H1 (cell line): ENCODE measurements around the gene FAM193A. TPM values are rescaled to one million over a fixed set of nuclear protein-coding genes. Genes with fewer than 3 reads are reported as not detected.

Experiments used
- CTCF ChIA-PET: fragments of 300-600 bp; sonication (Branson Sonifier 250); formaldehyde crosslinking; loops from one replicate; lab custom pipeline; 2021; ENCODE audit not compliant: partially characterized antibody; lab: Charles Lee
- POLR2A ChIA-PET: fragments of 300-600 bp; sonication (Branson Sonifier 250); formaldehyde crosslinking; loops from one replicate; lab custom pipeline; 2021; ENCODE audit warnings: inconsistent platforms; ENCODE audit not compliant: partially characterized antibody; lab: Charles Lee
- DNase-seq, 2 experiments: peaks; one replicate each; pipeline versions ENCODE4 v3.0.0 to v3.0.0-alpha.2; 2010 to 2022; ENCODE audit warnings: low spot score in 2 of 2, low read depth in 1 of 2, mixed read lengths in 1 of 2
- FAIRE-seq: peaks from 2 replicates; lab custom pipeline; 2011; peaks lifted over from hg19 to GRCh38; lab: Jason Lieb, UNC
- H2AFZ ChIP-seq: 2 replicates; pipeline ENCODE4 v1.8.1; 2012; ENCODE audit warnings: low read length, inconsistent platforms
- H2AK5ac ChIP-seq: 2 replicates; pipeline ENCODE4 v1.6.1; 2013; ENCODE audit warnings: low read depth, low read length
- H2BK120ac ChIP-seq: replicated peaks from 2 replicates; pipeline ENCODE3; 2013; ENCODE audit warnings: low read depth, low read length, inconsistent platforms
- H2BK12ac ChIP-seq: 2 replicates; pipeline ENCODE4 v1.6.1; 2013; ENCODE audit warnings: low read depth, low read length
- H2BK15ac ChIP-seq: 2 replicates; pipeline ENCODE4 v1.6.1; 2013; ENCODE audit warnings: low read length
- H2BK20ac ChIP-seq: 2 replicates; pipeline ENCODE4 v1.6.1; 2013; ENCODE audit warnings: low read length
- H2BK5ac ChIP-seq: 2 replicates; pipeline ENCODE4 v1.6.1; 2013; ENCODE audit warnings: low read depth, low read length
- H3K14ac ChIP-seq: 2 replicates; pipeline ENCODE4 v1.6.1; 2013; ENCODE audit warnings: inconsistent platforms; ENCODE audit not compliant: insufficient read length
- H3K18ac ChIP-seq: 2 replicates; pipeline ENCODE4 v1.6.1; 2013; ENCODE audit warnings: low read length; ENCODE audit errors: extremely low read depth
- H3K23ac ChIP-seq: 2 replicates; pipeline ENCODE4 v1.6.1; 2013; ENCODE audit warnings: inconsistent platforms; ENCODE audit not compliant: insufficient read length
- H3K23me2 ChIP-seq: 2 replicates; pipeline ENCODE4 v1.6.1; 2013; ENCODE audit warnings: low read depth, low read length
- H3K27ac ChIP-seq: 2 replicates; pipeline ENCODE4 v1.6.1; 2011; ENCODE audit warnings: low read depth, low read length, inconsistent platforms
- H3K27me3 ChIP-seq, 4 experiments: replicated peaks in 1 of 4; 1 replicate in 1 of 4; 2 replicates in 3 of 4; pipeline versions ENCODE4 v1.6.1 to v1.8.1; 2011 to 2013; ENCODE audit warnings: low read length in 3 of 4, mild to moderate bottlenecking in 3 of 4, inconsistent platforms in 2 of 4, mixed read lengths in 2 of 4, moderate library complexity in 1 of 4; ENCODE audit not compliant: control insufficient read depth in 3 of 4, insufficient read depth in 3 of 4; ENCODE audit errors: extremely low read depth in 1 of 4
- H3K36me3 ChIP-seq, 4 experiments: 2 replicates each; pipeline versions ENCODE4 v1.6.1 to v1.8.1; 2011 to 2013; ENCODE audit warnings: mild to moderate bottlenecking in 4 of 4, low read length in 3 of 4, moderate library complexity in 2 of 4, control low read depth in 1 of 4, inconsistent platforms in 1 of 4; ENCODE audit not compliant: insufficient read depth in 4 of 4, control insufficient read depth in 2 of 4
- H3K4ac ChIP-seq: replicated peaks from 2 replicates; pipeline ENCODE3; 2013; ENCODE audit warnings: low read length, low read depth, mixed read lengths, inconsistent platforms; ENCODE audit not compliant: insufficient read length
- H3K4me1 ChIP-seq, 4 experiments: replicated peaks in 1 of 4; 1 replicate in 1 of 4; 2 replicates in 3 of 4; pipeline versions ENCODE4 v1.6.1 to v1.8.1; 2011 to 2013; ENCODE audit warnings: low read length in 3 of 4, inconsistent platforms in 2 of 4, mixed read lengths in 1 of 4; ENCODE audit not compliant: insufficient read depth in 4 of 4, control insufficient read depth in 3 of 4
- H3K4me2 ChIP-seq, 2 experiments: 2 replicates each; pipeline versions ENCODE4 v1.6.1 to v1.8.1; 2011 to 2013; ENCODE audit warnings: low read depth in 2 of 2, low read length in 2 of 2, control low read depth in 1 of 2, inconsistent platforms in 1 of 2, mild to moderate bottlenecking in 1 of 2; ENCODE audit not compliant: insufficient read depth in 1 of 2
- H3K4me3 ChIP-seq, 4 experiments: fragments of 200-600, 300-600 bp in 1 of 4; sonication (generic), shearing (Covaris generic), sonication (Bioruptor Twin) in 1 of 4; 2 replicates each; pipeline versions ENCODE4 v1.5.1 to v1.8.1; 2011 to 2016; ENCODE audit warnings: low read length in 4 of 4, low read depth in 3 of 4, control low read depth in 2 of 4, inconsistent platforms in 2 of 4, mild to moderate bottlenecking in 2 of 4, mixed read lengths in 1 of 4, moderate library complexity in 1 of 4; ENCODE audit not compliant: insufficient read depth in 2 of 4; ENCODE audit errors: extremely low read depth in 1 of 4
- H3K56ac ChIP-seq: replicated peaks from 2 replicates; pipeline ENCODE3; 2013; ENCODE audit warnings: low read depth, mild to moderate bottlenecking, mixed read lengths, low read length, inconsistent platforms; ENCODE audit not compliant: insufficient read length
- H3K79me1 ChIP-seq: 2 replicates; pipeline ENCODE4 v1.6.1; 2013; ENCODE audit warnings: low read depth, low read length, control low read depth
- H3K79me2 ChIP-seq, 2 experiments: 2 replicates each; pipeline versions ENCODE4 v1.6.1 to v1.8.1; 2012 to 2013; ENCODE audit warnings: low read length in 2 of 2, mild to moderate bottlenecking in 2 of 2, inconsistent platforms in 1 of 2; ENCODE audit not compliant: insufficient read depth in 2 of 2, control insufficient read depth in 1 of 2
- H3K9ac ChIP-seq, 4 experiments: replicated peaks in 1 of 4; 1 replicate in 1 of 4; 2 replicates in 3 of 4; pipeline versions ENCODE4 v1.6.1 to v1.8.1; 2011 to 2013; ENCODE audit warnings: low read depth in 3 of 4, low read length in 3 of 4, control low read depth in 2 of 4, mild to moderate bottlenecking in 2 of 4, moderate library complexity in 2 of 4, inconsistent platforms in 1 of 4; ENCODE audit errors: extremely low read depth in 1 of 4
- H3K9me3 ChIP-seq, 2 experiments: 2 replicates each; pipeline versions ENCODE4 v1.6.1 to v1.8.1; 2012 to 2013; ENCODE audit warnings: mild to moderate bottlenecking in 2 of 2, moderate library complexity in 2 of 2, control low read depth in 1 of 2, inconsistent platforms in 1 of 2, low read depth in 1 of 2, low read length in 1 of 2, mixed read lengths in 1 of 2; ENCODE audit not compliant: insufficient read depth in 2 of 2
- H4K20me1 ChIP-seq, 2 experiments: replicated peaks in 1 of 2; 2 replicates each; pipeline versions ENCODE3 to v1.8.1; 2011 to 2013; ENCODE audit warnings: inconsistent platforms in 2 of 2, low read length in 2 of 2, mild to moderate bottlenecking in 1 of 2; ENCODE audit not compliant: insufficient read depth in 2 of 2, control insufficient read depth in 1 of 2
- H4K5ac ChIP-seq: 2 replicates; pipeline ENCODE4 v1.6.1; 2013; ENCODE audit warnings: low read length, low read depth, mixed read lengths, inconsistent platforms; ENCODE audit not compliant: insufficient read length
- H4K8ac ChIP-seq: 2 replicates; pipeline ENCODE4 v1.8.0; 2013; ENCODE audit warnings: mild to moderate bottlenecking, moderate library complexity, low read length, inconsistent platforms; ENCODE audit not compliant: insufficient read depth; ENCODE audit errors: extremely low read depth
- H4K91ac ChIP-seq: replicated peaks from 2 replicates; pipeline ENCODE3; 2013; ENCODE audit warnings: low read length, mixed read lengths, inconsistent platforms; ENCODE audit not compliant: insufficient read length
- CBX5 ChIP-seq: fragments of 300-800, 300-1000 bp; sonication (generic); IDR thresholded peaks from 2 replicates; pipeline ENCODE4 v1.7.1; 2016; ENCODE audit warnings: antibody characterized with exemption, low read length, low read depth
- E2F6 ChIP-seq: IDR thresholded peaks from 2 replicates; pipeline ENCODE4 v1.6.1; 2012; ENCODE audit warnings: inconsistent platforms
- TAF1 ChIP-seq: IDR thresholded peaks from 2 replicates; pipeline ENCODE4 v1.6.1; 2011; ENCODE audit warnings: mild to moderate bottlenecking, low read depth, low read length
- WGBS, 2 experiments: shearing (Covaris generic) in 1 of 2; methylation state at CpG; one replicate each; pipeline versions ENCODE4 v1.1.6 to v1.1.7; 2013 to 2015; ENCODE audit warnings: low lambda C conversion rate in 2 of 2, mixed read lengths in 2 of 2, inconsistent platforms in 1 of 2, low coverage in 1 of 2, missing lambda C conversion rate in 1 of 2; ENCODE audit not compliant: insufficient replicate concordance in 2 of 2, insufficient coverage in 1 of 2, insufficient read length in 1 of 2; ENCODE audit errors: extremely low coverage in 1 of 2, missing lambda C conversion rate in 1 of 2; 5-methylcytosine and 5-hydroxymethylcytosine counted together
- polyA plus RNA-seq, 7 experiments: library from polyadenylated mRNA; depleted of rRNA in 3 of 7; stranded (reverse) in 5 of 7; unstranded in 2 of 7; fragments of >200 nt in 5 of 7; fragments of 200-250 nt in 2 of 7; gene quantifications; 1 replicate in 5 of 7; 2 replicates in 1 of 7; 4 replicates in 1 of 7; pipeline versions ENCODE4 v1.2.1 to v1.2.3, GENCODE V29; 2011 to 2013; ENCODE audit warnings: missing spikeins in 2 of 7, mixed read lengths in 2 of 7
- total RNA-seq: library from RNA; stranded (reverse); fragmentation: NEBNext Ultra II Directional; extraction: Animal tissue kit (Norgen Biotek cat#: 25700); gene quantifications from 2 replicates; pipeline ENCODE4 v1.2.1, GENCODE V29; 2021

Gene FAM193A
- total and polyA plus RNA-seq, 2 of the 8 experiments (the other 6 are each of a cell fraction or from before 2014, with no cell fraction given): 8.7 to 26.2 TPM

GRCh38 chr4:2697995-2698414, 161.6 kb downstream of the FAM193A start:
- no peak for DNase-seq
- no peak for FAIRE-seq

More at GRCh38 chr4:2697995-2698414, 161.6 kb downstream of the FAM193A start:
- H3K27me3 ChIP-seq: no peaks in the 10 kb centered on the region
- no peak overlapping the region for H4K5ac ChIP-seq
- H2AK5ac ChIP-seq: no peak overlapping the region
- no peak overlapping the region for H3K4me2 ChIP-seq
- POLR2A ChIA-PET: no interaction called here
- H2BK20ac ChIP-seq: no peak overlapping the region
- H3K23me2 ChIP-seq: no peaks in the 10 kb centered on the region
- CTCF ChIA-PET: interaction anchor here (1.2 kb wide), 1 partner anchor 25 kb away, joined by 3 read pairs; no protein-coding TSS in a partner anchor
- H3K56ac ChIP-seq: no peak overlapping the region
- H2AFZ ChIP-seq: no peak overlapping the region
- no peaks in the 10 kb centered on the region for H3K4me1 ChIP-seq
- no peak overlapping the region for H3K4me3 ChIP-seq
- no peak overlapping the region for H3K18ac ChIP-seq
- no peaks in the 10 kb centered on the region; the same call in 1 of the 2 replicates for H3K79me1 ChIP-seq
- H3K4ac ChIP-seq: no peak overlapping the region
- H3K9me3 ChIP-seq: no peaks in the 10 kb centered on the region
- no peak overlapping the region for H2BK5ac ChIP-seq
- no peak for TF ChIP-seq CBX5
- no peak for TF ChIP-seq E2F6
- no peak for TF ChIP-seq TAF1
- H4K91ac ChIP-seq: no peak overlapping the region
- no peak overlapping the region for H3K14ac ChIP-seq
- WGBS, 2 experiments: 96% methylated on average over 8 of the region's 8 CpGs; no CpG with 5 or more reads in 1 of the 2 experiments
- H3K9ac ChIP-seq: no peak overlapping the region
- H2BK12ac ChIP-seq: no peak overlapping the region
- H2BK15ac ChIP-seq: no peak overlapping the region
- peaks cover 3 to 18% of the 10 kb centered on the region in 2 experiments for H4K20me1 ChIP-seq
- no peak overlapping the region for H4K8ac ChIP-seq
- H3K27ac ChIP-seq: no peak overlapping the region
- peaks cover 30 to 61% (median 44%) of the 10 kb centered on the region in 4 experiments; a peak in 7 of 8 replicates for H3K36me3 ChIP-seq
- no peak overlapping the region for H2BK120ac ChIP-seq
- no peaks in the 10 kb centered on the region for H3K79me2 ChIP-seq
- no peak overlapping the region for H3K23ac ChIP-seq
